Measurements from ENCODE around the gene RPS29. TPM values are rescaled to one million over a fixed set of nuclear protein-coding genes. Genes with fewer than 3 reads are reported as not detected.
"Not testable (repeated sequence)": the region's sequence is repeated elsewhere in the genome, so short reads cannot be mapped to it uniquely, and the experiment has no call there.

The RPS29 gene
- total RNA-seq, 4 donors from 2014 or later, result 1,474 to 8,142 (median 3,050) TPM

GRCh38 chr14:49589387-49589786 is 3.2 kb upstream of the RPS29 start:
- Histone ChIP-seq H3K27ac (no peak overlapping the region), H3K4me1 (peaks cover under 1 to 13% (median 4%) of the 10 kb centered on the region in 4 donors), H3K4me3 (no peak overlapping the region), H3K27me3 (no peaks in the 10 kb centered on the region), H3K9me3 (no peaks in the 10 kb centered on the region), H3K36me3 (peaks cover 0 to 2% (median 0%) of the 10 kb centered on the region in 3 donors)
- DNase-seq, result no peak
- TF ChIP-seq POLR2A (IDR thresholded peaks at IDR 0.05), result no peak
- TF ChIP-seq, protein P1, sequence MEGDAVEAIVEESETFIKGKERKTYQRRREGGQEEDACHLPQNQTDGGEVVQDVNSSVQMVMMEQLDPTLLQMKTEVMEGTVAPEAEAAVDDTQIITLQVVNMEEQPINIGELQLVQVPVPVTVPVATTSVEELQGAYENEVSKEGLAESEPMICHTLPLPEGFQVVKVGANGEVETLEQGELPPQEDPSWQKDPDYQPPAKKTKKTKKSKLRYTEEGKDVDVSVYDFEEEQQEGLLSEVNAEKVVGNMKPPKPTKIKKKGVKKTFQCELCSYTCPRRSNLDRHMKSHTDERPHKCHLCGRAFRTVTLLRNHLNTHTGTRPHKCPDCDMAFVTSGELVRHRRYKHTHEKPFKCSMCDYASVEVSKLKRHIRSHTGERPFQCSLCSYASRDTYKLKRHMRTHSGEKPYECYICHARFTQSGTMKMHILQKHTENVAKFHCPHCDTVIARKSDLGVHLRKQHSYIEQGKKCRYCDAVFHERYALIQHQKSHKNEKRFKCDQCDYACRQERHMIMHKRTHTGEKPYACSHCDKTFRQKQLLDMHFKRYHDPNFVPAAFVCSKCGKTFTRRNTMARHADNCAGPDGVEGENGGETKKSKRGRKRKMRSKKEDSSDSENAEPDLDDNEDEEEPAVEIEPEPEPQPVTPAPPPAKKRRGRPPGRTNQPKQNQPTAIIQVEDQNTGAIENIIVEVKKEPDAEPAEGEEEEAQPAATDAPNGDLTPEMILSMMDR (IDR thresholded peaks at IDR 0.05), result no peak

- H3K9me3 ChIP-seq, result no peaks in the 10 kb centered on the region
- H3K27me3 ChIP-seq, result no peaks in the 10 kb centered on the region
- peak overlapping the region; percentile 90 to 97 (median 92) for H3K27ac ChIP-seq
- no peak for TF ChIP-seq POLR2A (IDR thresholded peaks at IDR 0.05)
- TF ChIP-seq, protein P1 (IDR thresholded peaks at IDR 0.05), result peak; percentile 75 to 98 (median 97)
- peaks cover 0 to 25% (median 0%) of the 10 kb centered on the region in 3 donors for H3K36me3 ChIP-seq
- DNase-seq, result peak in 2 of 3 donors; percentile 62 to 93
- peak overlapping the region; percentile 66 to 97 (median 78) for H3K4me3 ChIP-seq
- peaks cover 7 to 14% (median 11%) of the 10 kb centered on the region in 4 donors for H3K4me1 ChIP-seq
Observed at GRCh38 chr14:49586673-49587460, 687 bp upstream of the RPS29 start.

DNA sequence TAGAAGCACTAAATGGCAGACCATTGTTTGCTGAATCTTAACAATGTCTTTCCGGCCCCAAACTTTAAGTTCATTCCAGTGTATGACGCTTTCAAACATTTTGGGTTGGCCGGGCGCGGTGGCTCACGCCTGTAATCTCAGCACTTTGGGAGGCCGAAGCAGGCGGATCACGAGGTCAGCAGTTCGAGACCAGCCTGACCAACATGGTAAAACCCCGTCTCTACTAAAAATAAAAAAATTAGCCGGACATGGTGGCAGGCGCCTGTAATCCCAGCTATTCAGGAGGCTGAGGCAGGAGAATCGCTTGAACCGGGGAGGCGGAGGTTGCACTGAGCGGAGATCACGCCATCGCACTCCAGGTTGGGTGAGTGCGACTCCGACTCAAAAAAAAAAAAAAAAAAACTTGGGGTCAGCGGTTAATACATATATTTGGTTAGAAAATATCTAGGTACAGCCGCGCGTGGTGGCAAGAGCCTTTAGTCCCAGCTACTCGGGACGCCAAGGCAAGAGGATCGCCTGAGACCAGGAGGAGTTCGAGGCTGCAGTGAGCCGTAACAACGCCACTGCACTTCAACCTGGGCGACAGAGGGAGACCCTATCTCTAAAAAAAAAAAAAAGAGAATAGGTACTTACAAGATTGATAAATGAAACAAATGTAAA is 1.1 kb downstream of the RPS29 start:
- not testable (repeated sequence) for H3K27me3 ChIP-seq, DNase-seq, H3K9me3 ChIP-seq
- Histone ChIP-seq H3K4me3 (peak overlapping the region; percentile 66 to 97 (median 78)), H3K27ac (peak overlapping the region; percentile 90 to 97 (median 92)), H3K4me1 (peaks cover 7 to 14% (median 11%) of the 10 kb centered on the region in 4 donors), H3K36me3 (peaks cover 0 to 27% (median 0%) of the 10 kb centered on the region in 3 donors)

GRCh38 chr14:49584058-49584457 is 2.1 kb downstream of the RPS29 start:
- TF ChIP-seq POLR2A (IDR thresholded peaks at IDR 0.05), result no peak
- TF ChIP-seq, protein P1 (IDR thresholded peaks at IDR 0.05), result no peak
- H3K27me3 ChIP-seq, result no peaks in the 10 kb centered on the region
- no peak for DNase-seq
- H3K4me3 ChIP-seq, result peak overlapping the region in 3 of 4 donors; percentile 25 to 83 (median 66)
- no peaks in the 10 kb centered on the region for H3K9me3 ChIP-seq
- H3K36me3 ChIP-seq, result peaks cover 0 to 27% (median 0%) of the 10 kb centered on the region in 3 donors
- peaks cover 7 to 14% (median 11%) of the 10 kb centered on the region in 4 donors for H3K4me1 ChIP-seq
- H3K27ac ChIP-seq, result peak overlapping the region in 1 of 4 donors; percentile 21

- H3K4me3 ChIP-seq, result peak overlapping the region in 2 of 4 donors; percentile 25 to 66
- H3K4me1 ChIP-seq, result peaks cover 7 to 14% (median 11%) of the 10 kb centered on the region in 4 donors
Observed at GRCh38 chr14:49583629-49584028, 2.6 kb downstream of the RPS29 start.

More at GRCh38 chr14:49583629-49584028, 2.6 kb downstream of the RPS29 start:
- Histone ChIP-seq H3K9me3 (no peaks in the 10 kb centered on the region), H3K27me3 (no peaks in the 10 kb centered on the region), H3K27ac (no peak overlapping the region), H3K36me3 (peaks cover 0 to 27% (median 0%) of the 10 kb centered on the region in 3 donors)
- TF ChIP-seq, protein P1 (IDR thresholded peaks at IDR 0.05), result no peak
- TF ChIP-seq POLR2A (IDR thresholded peaks at IDR 0.05), result no peak
- DNase-seq, result no peak
